ENCODE data around the gene RGMB. TPM values are rescaled to one million over a fixed set of nuclear protein-coding genes. Genes with fewer than 3 reads are reported as not detected.
A peak's percentile ranks its signal among the peaks of the same experiment; 100 is the strongest.

Gene RGMB
- total RNA-seq, 1 donor from 2014 or later: 116 TPM

- H3K4me1 Mint-ChIP-seq (ENCODE audit: unreplicated experiment): peaks cover 87% of the 10 kb centered on the region
- peaks cover 78% of the 10 kb centered on the region for H3K36me3 Mint-ChIP-seq (ENCODE audit: unreplicated experiment)
- TF ChIP-seq, protein P1, sequence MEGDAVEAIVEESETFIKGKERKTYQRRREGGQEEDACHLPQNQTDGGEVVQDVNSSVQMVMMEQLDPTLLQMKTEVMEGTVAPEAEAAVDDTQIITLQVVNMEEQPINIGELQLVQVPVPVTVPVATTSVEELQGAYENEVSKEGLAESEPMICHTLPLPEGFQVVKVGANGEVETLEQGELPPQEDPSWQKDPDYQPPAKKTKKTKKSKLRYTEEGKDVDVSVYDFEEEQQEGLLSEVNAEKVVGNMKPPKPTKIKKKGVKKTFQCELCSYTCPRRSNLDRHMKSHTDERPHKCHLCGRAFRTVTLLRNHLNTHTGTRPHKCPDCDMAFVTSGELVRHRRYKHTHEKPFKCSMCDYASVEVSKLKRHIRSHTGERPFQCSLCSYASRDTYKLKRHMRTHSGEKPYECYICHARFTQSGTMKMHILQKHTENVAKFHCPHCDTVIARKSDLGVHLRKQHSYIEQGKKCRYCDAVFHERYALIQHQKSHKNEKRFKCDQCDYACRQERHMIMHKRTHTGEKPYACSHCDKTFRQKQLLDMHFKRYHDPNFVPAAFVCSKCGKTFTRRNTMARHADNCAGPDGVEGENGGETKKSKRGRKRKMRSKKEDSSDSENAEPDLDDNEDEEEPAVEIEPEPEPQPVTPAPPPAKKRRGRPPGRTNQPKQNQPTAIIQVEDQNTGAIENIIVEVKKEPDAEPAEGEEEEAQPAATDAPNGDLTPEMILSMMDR (IDR thresholded peaks at IDR 0.05): no peak
- no peaks in the 10 kb centered on the region for H3K9me3 Mint-ChIP-seq (ENCODE audit: unreplicated experiment)
- no peak for DNase-seq (ENCODE audit: extremely low spot score, unreplicated experiment)
- H3K27ac Mint-ChIP-seq (ENCODE audit: unreplicated experiment): peak overlapping the region; percentile 60
- H3K27me3 Mint-ChIP-seq (ENCODE audit: unreplicated experiment): no peaks in the 10 kb centered on the region
- H3K4me3 Mint-ChIP-seq (ENCODE audit: unreplicated experiment): peak overlapping the region; percentile 22
These were observed 5.9 kb downstream of the RGMB start for GRCh38 chr5:98779264-98779877.

- Mint-ChIP-seq H3K4me1 (ENCODE audit: unreplicated experiment) (peaks cover 93% of the 10 kb centered on the region), H3K27ac (ENCODE audit: unreplicated experiment) (peak overlapping the region; percentile 57), H3K36me3 (ENCODE audit: unreplicated experiment) (peaks cover 77% of the 10 kb centered on the region), H3K9me3 (ENCODE audit: unreplicated experiment) (no peaks in the 10 kb centered on the region), H3K4me3 (ENCODE audit: unreplicated experiment) (no peak overlapping the region), H3K27me3 (ENCODE audit: unreplicated experiment) (no peaks in the 10 kb centered on the region)
- no peak for DNase-seq (ENCODE audit: extremely low spot score, unreplicated experiment)
- TF ChIP-seq, protein P1 (IDR thresholded peaks at IDR 0.05): no peak
These were observed 6.9 kb downstream of the RGMB start for GRCh38 chr5:98780390-98780789.

DNA sequence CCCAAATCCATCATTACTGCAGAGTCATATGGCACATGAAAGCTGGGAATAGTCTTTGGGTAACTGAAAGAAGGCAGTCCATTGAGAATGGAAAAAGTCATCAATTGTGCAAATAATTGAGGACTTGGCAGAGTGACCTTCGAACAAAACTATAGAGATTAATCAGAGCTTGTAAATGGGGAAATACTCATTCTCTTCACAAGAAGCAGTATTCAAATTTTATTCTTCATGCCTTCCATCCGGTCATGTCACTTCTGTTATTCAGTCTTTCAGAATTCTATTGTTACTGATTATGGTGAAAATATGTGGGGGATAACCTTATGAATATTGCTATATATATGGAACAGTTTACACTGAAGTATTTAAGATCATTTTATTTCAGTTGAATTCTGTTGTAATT lies 8.1 kb downstream of the RGMB start:
- H3K4me3 Mint-ChIP-seq (ENCODE audit: unreplicated experiment): no peak overlapping the region
- H3K27ac Mint-ChIP-seq (ENCODE audit: unreplicated experiment): peak overlapping the region; percentile 41
- H3K9me3 Mint-ChIP-seq (ENCODE audit: unreplicated experiment): no peaks in the 10 kb centered on the region
- TF ChIP-seq, protein P1 (IDR thresholded peaks at IDR 0.05): no peak
- no peaks in the 10 kb centered on the region for H3K27me3 Mint-ChIP-seq (ENCODE audit: unreplicated experiment)
- H3K4me1 Mint-ChIP-seq (ENCODE audit: unreplicated experiment): peaks cover 93% of the 10 kb centered on the region
- H3K36me3 Mint-ChIP-seq (ENCODE audit: unreplicated experiment): peaks cover 77% of the 10 kb centered on the region
- no peak for DNase-seq (ENCODE audit: extremely low spot score, unreplicated experiment)

GRCh38 chr5:98781964-98782363 lies 8.5 kb downstream of the RGMB start:
- Mint-ChIP-seq H3K4me1 (ENCODE audit: unreplicated experiment) (peaks cover 93% of the 10 kb centered on the region), H3K27me3 (ENCODE audit: unreplicated experiment) (no peaks in the 10 kb centered on the region), H3K4me3 (ENCODE audit: unreplicated experiment) (no peak overlapping the region), H3K27ac (ENCODE audit: unreplicated experiment) (peak overlapping the region; percentile 41), H3K36me3 (ENCODE audit: unreplicated experiment) (peaks cover 79% of the 10 kb centered on the region), H3K9me3 (ENCODE audit: unreplicated experiment) (no peaks in the 10 kb centered on the region)
- DNase-seq (ENCODE audit: extremely low spot score, unreplicated experiment): no peak
- TF ChIP-seq, protein P1 (IDR thresholded peaks at IDR 0.05): no peak

- Mint-ChIP-seq H3K27me3 (ENCODE audit: unreplicated experiment) (no peaks in the 10 kb centered on the region), H3K36me3 (ENCODE audit: unreplicated experiment) (peaks cover 82% of the 10 kb centered on the region), H3K9me3 (ENCODE audit: unreplicated experiment) (no peaks in the 10 kb centered on the region), H3K4me3 (ENCODE audit: unreplicated experiment) (no peak overlapping the region), H3K4me1 (ENCODE audit: unreplicated experiment) (peaks cover 89% of the 10 kb centered on the region), H3K27ac (ENCODE audit: unreplicated experiment) (no peak overlapping the region)
- no peak for DNase-seq (ENCODE audit: extremely low spot score, unreplicated experiment)
- TF ChIP-seq, protein P1 (IDR thresholded peaks at IDR 0.05): no peak
These were observed 9.7 kb downstream of the RGMB start for GRCh38 chr5:98783051-98783649.
